Tibial nerve (tissue), 4 donors: Measurements from ENCODE around the gene DENND5B. TPM values are rescaled to one million over a fixed set of nuclear protein-coding genes. Genes with fewer than 3 reads are reported as not detected.
"Not testable (repeated sequence)": the region's sequence is repeated elsewhere in the genome, so short reads cannot be mapped to it uniquely, and the experiment has no call there.

Source experiments
- DNase-seq, 2 donors: peaks; one replicate each; pipeline ENCODE4 v3.0.0-alpha.2; 2019; ENCODE audit warnings: low spot score in 2 of 2
- H3K27ac ChIP-seq, 4 donors: fragments of 200-600 bp; sonication (generic) in 3 of 4; one replicate each; pipeline ENCODE4 v1.5.1; 2017 to 2019; ENCODE audit warnings: mild to moderate bottlenecking in 1 of 4
- H3K27me3 ChIP-seq, 2 donors: fragments of 200-600 bp; sonication (generic) in 1 of 2; one replicate each; pipeline versions ENCODE4 v1.5.1 to v1.6.0; 2017 to 2019
- H3K36me3 ChIP-seq, 3 donors: fragments of 200-600 bp; sonication (generic); one replicate each; pipeline ENCODE4 v1.5.1; 2018 to 2019
- H3K4me1 ChIP-seq, 4 donors: fragments of 200-600 bp; sonication (generic) in 3 of 4; one replicate each; pipeline ENCODE4 v1.5.1; 2017 to 2019
- H3K4me3 ChIP-seq, 4 donors: fragments of 200-600 bp; sonication (generic) in 3 of 4; one replicate each; pipeline ENCODE4 v1.5.1; 2017 to 2019; ENCODE audit warnings: mild to moderate bottlenecking in 1 of 4, moderate library complexity in 1 of 4
- H3K9me3 ChIP-seq, 4 donors: fragments of 200-600 bp; sonication (generic) in 3 of 4; one replicate each; pipeline ENCODE4 v1.5.1; 2017 to 2019
- EP300 ChIP-seq, 2 donors: sonication (generic); formaldehyde crosslinking; IDR thresholded peaks; one replicate each; pipeline ENCODE4 v1.6.1; 2017; ENCODE audit warnings: antibody characterized with exemption in 2 of 2, mild to moderate bottlenecking in 1 of 2
- POLR2A ChIP-seq, 2 donors: fragments of 450-650 bp; IDR thresholded peaks; one replicate each; pipeline ENCODE4 v1.6.1; 2017; ENCODE audit warnings: antibody characterized with exemption in 2 of 2, mild to moderate bottlenecking in 2 of 2, moderate library complexity in 2 of 2
- WGBS, 2 donors: methylation state at CpG; one replicate each; pipeline ENCODE4 v1.1.5; 2018; 5-methylcytosine and 5-hydroxymethylcytosine counted together
- total RNA-seq, 4 donors: library from RNA; depleted of rRNA; stranded (reverse); fragments of >200 nt; gene quantifications; one replicate each; pipeline ENCODE4 v1.1.0, GENCODE V29; 2016
- TF ChIP-seq, protein P1 (sequence below), 5 experiments: fragments of 200-600 bp in 3 of 5; fragments of 450-650 bp in 2 of 5; sonication (generic) in 3 of 5; IDR thresholded peaks; one replicate each; pipeline ENCODE4 v1.5.1; 2016 to 2019; ENCODE audit warnings: antibody characterized with exemption in 5 of 5, mild to moderate bottlenecking in 3 of 5, moderate library complexity in 2 of 5

Gene DENND5B
- total RNA-seq, 4 donors from 2014 or later, result 22.6 to 55.7 (median 42.8) TPM

DNA sequence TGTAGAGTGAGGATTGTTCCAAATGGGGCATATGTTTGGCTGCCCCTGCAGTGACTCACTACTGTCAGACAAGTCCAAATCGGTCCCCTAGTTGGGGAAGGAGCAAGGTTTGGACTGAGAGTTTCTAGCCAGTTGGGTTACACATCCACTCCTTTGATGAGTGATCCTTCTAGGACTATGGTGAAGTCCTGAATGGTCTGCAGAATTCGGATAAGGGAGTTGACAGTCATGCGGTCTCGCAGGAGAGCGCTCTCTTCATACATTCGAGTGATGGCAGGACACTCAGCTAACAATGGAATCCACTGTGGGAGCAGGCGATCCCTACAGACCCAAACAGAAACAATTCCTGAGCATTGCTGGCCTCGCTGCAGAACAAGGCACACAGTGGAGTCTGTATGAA is 203.5 kb downstream of the DENND5B start:
- WGBS, 2 donors, result 68 to 71% methylated on average over 8 of the region's 8 CpGs
- no peak for DNase-seq
- Histone ChIP-seq H3K36me3 (peaks cover 0 to 70% (median 9%) of the 10 kb centered on the region in 3 donors), H3K27ac (no peak overlapping the region), H3K4me3 (no peak overlapping the region), H3K9me3 (no peaks in the 10 kb centered on the region), H3K4me1 (no peaks in the 10 kb centered on the region), H3K27me3 (no peaks in the 10 kb centered on the region)
- TF ChIP-seq POLR2A (IDR thresholded peaks at IDR 0.05), result no peak
- TF ChIP-seq, protein P1, sequence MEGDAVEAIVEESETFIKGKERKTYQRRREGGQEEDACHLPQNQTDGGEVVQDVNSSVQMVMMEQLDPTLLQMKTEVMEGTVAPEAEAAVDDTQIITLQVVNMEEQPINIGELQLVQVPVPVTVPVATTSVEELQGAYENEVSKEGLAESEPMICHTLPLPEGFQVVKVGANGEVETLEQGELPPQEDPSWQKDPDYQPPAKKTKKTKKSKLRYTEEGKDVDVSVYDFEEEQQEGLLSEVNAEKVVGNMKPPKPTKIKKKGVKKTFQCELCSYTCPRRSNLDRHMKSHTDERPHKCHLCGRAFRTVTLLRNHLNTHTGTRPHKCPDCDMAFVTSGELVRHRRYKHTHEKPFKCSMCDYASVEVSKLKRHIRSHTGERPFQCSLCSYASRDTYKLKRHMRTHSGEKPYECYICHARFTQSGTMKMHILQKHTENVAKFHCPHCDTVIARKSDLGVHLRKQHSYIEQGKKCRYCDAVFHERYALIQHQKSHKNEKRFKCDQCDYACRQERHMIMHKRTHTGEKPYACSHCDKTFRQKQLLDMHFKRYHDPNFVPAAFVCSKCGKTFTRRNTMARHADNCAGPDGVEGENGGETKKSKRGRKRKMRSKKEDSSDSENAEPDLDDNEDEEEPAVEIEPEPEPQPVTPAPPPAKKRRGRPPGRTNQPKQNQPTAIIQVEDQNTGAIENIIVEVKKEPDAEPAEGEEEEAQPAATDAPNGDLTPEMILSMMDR (IDR thresholded peaks at IDR 0.05), result no peak
- no peak for TF ChIP-seq EP300 (IDR thresholded peaks at IDR 0.05)

DNA sequence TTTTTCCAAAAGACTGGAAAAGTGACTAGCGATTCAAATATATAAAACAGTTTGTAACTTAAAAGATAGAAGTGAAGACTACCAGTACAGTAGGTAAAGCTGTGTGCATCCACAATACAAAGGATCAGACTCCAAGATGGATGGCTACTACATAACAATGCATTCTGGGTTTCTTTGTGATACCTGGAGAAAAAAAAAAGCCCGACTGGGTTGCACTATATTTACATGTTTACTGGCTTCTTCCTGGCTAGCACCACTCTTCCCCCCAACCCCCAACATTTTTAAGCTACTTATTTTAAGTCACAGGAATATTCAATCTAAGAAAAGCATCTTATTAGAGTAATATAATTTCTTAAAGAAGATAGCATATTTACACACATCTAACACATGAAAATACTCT is 203.9 kb downstream of the DENND5B start:
- WGBS, 2 donors, result 58 to 69% methylated on average over 2 of the region's 2 CpGs
- no peak for DNase-seq
- no peaks in the 10 kb centered on the region for H3K27me3 ChIP-seq
- H3K36me3 ChIP-seq, result peaks cover 0 to 66% (median 9%) of the 10 kb centered on the region in 3 donors
- no peak overlapping the region for H3K4me3 ChIP-seq
- H3K4me1 ChIP-seq, result no peaks in the 10 kb centered on the region
- H3K27ac ChIP-seq, result no peak overlapping the region
- no peaks in the 10 kb centered on the region for H3K9me3 ChIP-seq
- TF ChIP-seq, protein P1 (IDR thresholded peaks at IDR 0.05), result no peak
- TF ChIP-seq POLR2A (IDR thresholded peaks at IDR 0.05), result no peak

DNA sequence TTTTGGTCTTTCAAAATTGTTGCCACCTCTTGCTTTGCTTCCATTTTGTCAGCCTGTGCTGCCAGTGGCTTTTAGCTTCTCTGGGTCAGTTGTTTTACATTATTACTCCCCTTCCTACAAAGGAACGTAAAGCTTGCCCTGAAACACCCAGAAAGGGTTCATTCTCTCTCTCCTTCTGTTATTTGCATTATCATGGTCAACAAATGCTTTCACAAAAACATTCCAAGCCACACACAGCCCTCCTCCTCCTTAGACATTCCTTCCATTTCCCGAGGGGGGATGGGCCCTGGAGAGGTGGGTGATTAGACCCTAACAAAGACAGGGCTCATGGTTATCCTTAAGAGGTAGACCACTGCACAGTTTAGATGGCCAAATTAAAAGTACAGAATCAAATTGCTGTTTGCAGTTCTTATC is 204.6 kb downstream of the DENND5B start:
- H3K27me3 ChIP-seq, result no peaks in the 10 kb centered on the region
- H3K9me3 ChIP-seq, result no peaks in the 10 kb centered on the region
- no peak overlapping the region for H3K4me3 ChIP-seq
- peaks cover 0 to 59% (median 9%) of the 10 kb centered on the region in 3 donors for H3K36me3 ChIP-seq
- no peak overlapping the region for H3K27ac ChIP-seq
- TF ChIP-seq, protein P1 (IDR thresholded peaks at IDR 0.05), result no peak
- no peak for TF ChIP-seq POLR2A (IDR thresholded peaks at IDR 0.05)
- no peaks in the 10 kb centered on the region for H3K4me1 ChIP-seq
- 28 to 38% methylated on average over 2 of the region's 2 CpGs for WGBS, 2 donors
- DNase-seq, result no peak

DNA sequence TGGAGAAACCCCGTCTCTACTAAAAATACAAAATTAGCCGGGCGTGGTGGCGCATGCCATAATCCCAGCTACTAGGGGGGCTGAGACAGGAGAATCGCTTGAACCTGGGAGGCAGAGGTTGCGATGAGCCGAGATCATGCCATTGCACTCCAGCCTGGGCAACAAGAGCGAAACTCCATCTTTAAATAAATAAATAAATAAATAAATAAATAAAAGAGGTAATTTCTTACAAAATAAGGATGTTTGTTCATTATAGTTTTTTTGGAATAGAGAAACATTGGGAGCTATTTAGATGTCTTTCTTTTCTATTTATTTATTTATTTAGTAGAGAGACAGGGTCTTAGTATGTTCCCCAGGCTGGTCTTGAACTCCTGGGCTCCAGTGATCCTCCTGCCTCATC is 213.7 kb downstream of the DENND5B start:
- not testable (repeated sequence) for H3K4me3 ChIP-seq, H3K36me3 ChIP-seq, H3K4me1 ChIP-seq, H3K27ac ChIP-seq, H3K27me3 ChIP-seq, H3K9me3 ChIP-seq, DNase-seq
- WGBS, 2 donors, result 85 to 93% methylated on average over 8 of the region's 8 CpGs

DNA sequence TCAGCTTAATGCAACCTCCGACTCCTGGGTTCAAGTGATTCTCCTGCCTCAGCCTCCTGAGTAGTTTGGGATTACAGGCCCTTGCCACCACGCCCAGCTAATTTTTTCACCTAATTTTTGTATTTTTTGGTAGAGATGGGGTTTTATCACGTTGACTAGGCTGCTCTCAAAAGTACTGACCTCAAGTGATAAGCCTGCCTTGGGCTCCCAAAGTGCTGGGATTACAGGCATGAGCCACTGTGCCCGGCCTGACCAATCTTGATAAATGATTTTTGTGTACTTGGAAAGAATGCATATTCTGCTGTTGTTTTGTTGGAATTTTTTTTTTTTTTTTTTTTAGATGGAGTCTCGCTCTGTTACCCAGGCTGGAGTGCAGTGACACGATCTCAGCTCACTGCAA is 215.5 kb downstream of the DENND5B start:
- not testable (repeated sequence) for H3K36me3 ChIP-seq, DNase-seq, H3K4me3 ChIP-seq, H3K27ac ChIP-seq, H3K27me3 ChIP-seq, H3K9me3 ChIP-seq
- H3K4me1 ChIP-seq, result peaks cover 0 to 10% (median 7%) of the 10 kb centered on the region in 4 donors
- 76 to 81% methylated on average over 6 of the region's 6 CpGs for WGBS, 2 donors

DNA sequence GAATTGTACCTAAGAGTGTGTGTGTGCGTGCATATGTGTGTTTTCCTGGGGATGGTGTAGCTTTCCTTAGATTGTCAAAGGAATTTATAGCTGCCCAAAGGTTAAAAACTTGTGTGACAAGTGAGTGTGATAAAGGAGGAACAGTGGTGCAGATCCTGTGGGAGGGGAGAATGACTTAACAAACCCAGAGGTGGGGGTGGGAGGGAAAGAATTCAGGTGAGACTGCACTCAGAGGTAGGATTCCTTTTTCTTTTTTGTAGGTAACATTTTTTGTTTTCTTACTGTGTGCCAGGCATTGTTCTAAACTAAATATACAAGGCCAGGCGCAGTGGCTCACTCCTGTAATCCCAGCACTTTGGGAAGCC is 219.7 kb downstream of the DENND5B start:
- Histone ChIP-seq H3K4me1 (peaks cover 0 to 25% (median 7%) of the 10 kb centered on the region in 4 donors), H3K27ac (no peak overlapping the region), H3K27me3 (no peaks in the 10 kb centered on the region), H3K4me3 (no peak overlapping the region), H3K36me3 (no peaks in the 10 kb centered on the region), H3K9me3 (no peaks in the 10 kb centered on the region)
- no peak for DNase-seq
- 83 to 92% methylated on average over 2 of the region's 2 CpGs for WGBS, 2 donors
- TF ChIP-seq POLR2A (IDR thresholded peaks at IDR 0.05) (no peak), EP300 (IDR thresholded peaks at IDR 0.05) (no peak)
- TF ChIP-seq, protein P1 (IDR thresholded peaks at IDR 0.05), result no peak
